Liver (tissue), 3 donors: ENCODE measurements around the gene FBXO24.

ENCODE experiments used
- JUND ChIP-seq, 2 donors: IDR thresholded peaks; 2 replicates each; pipeline ENCODE4 v1.6.1; 2016; ENCODE audit warnings: antibody characterized with exemption in 2 of 2
- SP1 ChIP-seq: IDR thresholded peaks from 2 replicates; pipeline ENCODE4 v1.6.1; 2018; ENCODE audit warnings: antibody characterized with exemption, mild to moderate bottlenecking
- YY1 ChIP-seq: IDR thresholded peaks from 2 replicates; pipeline ENCODE4 v1.6.1; 2016; ENCODE audit warnings: antibody characterized with exemption, mild to moderate bottlenecking
- TF ChIP-seq, protein P1 (sequence below): fragments of 150-350 bp; IDR thresholded peaks from 2 replicates; pipeline ENCODE4 v1.5.1; 2017; ENCODE audit warnings: improper control_type of control experiment, low read depth, low read length; ENCODE audit not compliant: missing input control
- TF ChIP-seq, protein P2 (sequence below): IDR thresholded peaks from 2 replicates; pipeline ENCODE4 v1.6.1; 2016; ENCODE audit warnings: antibody characterized with exemption
- donor health status: healthy.
- donor health status: healthy.

DNA sequence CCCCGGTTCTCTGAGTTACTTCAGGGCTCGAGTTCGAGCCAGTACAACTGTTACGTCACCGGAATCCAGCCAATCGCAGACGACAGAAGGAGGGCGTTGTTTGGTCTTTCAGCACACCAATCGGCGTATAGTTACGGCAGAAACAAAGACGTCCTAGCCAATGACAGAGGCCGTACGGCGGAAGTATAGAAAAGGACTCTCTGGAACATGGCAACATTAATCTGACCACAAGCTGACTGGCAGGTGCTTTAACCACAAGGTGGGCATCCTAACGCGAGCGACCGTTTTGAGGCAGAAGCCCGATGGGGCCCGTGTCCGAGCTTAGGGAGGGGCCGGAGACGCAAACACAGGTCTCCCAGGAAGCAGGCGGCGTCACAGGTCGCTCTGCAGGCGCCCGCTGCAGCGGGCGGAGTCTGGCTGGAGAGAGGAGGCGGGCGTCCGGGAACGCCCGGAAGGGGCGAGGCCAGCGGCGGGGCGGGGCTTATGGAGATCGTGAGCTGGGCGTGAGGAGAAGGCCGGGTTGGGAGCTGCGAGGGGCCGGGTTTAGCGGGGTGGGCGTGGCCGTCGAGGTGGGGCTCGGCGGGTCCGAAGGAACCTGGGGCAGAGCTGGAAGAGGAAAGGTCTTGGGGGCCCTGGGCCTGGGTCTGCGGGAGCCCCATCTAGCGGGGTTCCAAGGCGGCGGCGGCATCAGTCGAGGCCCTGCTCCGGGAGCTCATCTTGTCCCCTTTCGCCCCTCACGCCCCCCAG lies 26.0 kb downstream of the FBXO24 start, which contains the start of gene MOSPD3:
- TF ChIP-seq, protein P1, sequence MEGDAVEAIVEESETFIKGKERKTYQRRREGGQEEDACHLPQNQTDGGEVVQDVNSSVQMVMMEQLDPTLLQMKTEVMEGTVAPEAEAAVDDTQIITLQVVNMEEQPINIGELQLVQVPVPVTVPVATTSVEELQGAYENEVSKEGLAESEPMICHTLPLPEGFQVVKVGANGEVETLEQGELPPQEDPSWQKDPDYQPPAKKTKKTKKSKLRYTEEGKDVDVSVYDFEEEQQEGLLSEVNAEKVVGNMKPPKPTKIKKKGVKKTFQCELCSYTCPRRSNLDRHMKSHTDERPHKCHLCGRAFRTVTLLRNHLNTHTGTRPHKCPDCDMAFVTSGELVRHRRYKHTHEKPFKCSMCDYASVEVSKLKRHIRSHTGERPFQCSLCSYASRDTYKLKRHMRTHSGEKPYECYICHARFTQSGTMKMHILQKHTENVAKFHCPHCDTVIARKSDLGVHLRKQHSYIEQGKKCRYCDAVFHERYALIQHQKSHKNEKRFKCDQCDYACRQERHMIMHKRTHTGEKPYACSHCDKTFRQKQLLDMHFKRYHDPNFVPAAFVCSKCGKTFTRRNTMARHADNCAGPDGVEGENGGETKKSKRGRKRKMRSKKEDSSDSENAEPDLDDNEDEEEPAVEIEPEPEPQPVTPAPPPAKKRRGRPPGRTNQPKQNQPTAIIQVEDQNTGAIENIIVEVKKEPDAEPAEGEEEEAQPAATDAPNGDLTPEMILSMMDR: no peak
- TF ChIP-seq, protein P2, sequence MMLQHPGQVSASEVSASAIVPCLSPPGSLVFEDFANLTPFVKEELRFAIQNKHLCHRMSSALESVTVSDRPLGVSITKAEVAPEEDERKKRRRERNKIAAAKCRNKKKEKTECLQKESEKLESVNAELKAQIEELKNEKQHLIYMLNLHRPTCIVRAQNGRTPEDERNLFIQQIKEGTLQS: no peak
- TF ChIP-seq SP1 (peak; percentile 95), YY1 (peak; percentile 71), JUND (IDR thresholded peaks at IDR 0.05) (peak; percentile 38 to 44)
